HEK293 (cell line): ENCODE measurements around the gene SCUBE3.

Experiments used
- CTCF ChIA-PET: fragments of 350-600 bp; formaldehyde crosslinking; extraction: SDS; loops from one replicate; lab custom pipeline; 2021; ENCODE audit warnings: antibody characterized with exemption; lab: Yijun Ruan, JAX
- POLR2A ChIA-PET: fragments of 300-600 bp; formaldehyde crosslinking; extraction: SDS; loops from one replicate; lab custom pipeline; 2020; ENCODE audit warnings: antibody characterized with exemption, inconsistent platforms; lab: Yijun Ruan, JAX
- H3K27ac ChIP-seq: fragments of 200-500 bp; sonication (Bioruptor generic); 2 replicates; pipeline ENCODE4 v1.5.1; 2014; ENCODE audit warnings: low read depth, low read length, control low read depth, inconsistent platforms; ENCODE audit errors: extremely low read depth
- H3K36me3 ChIP-seq, 2 experiments: fragments of 200-500 bp in 1 of 2; sonication (Bioruptor generic) in 1 of 2; 1 replicate in 1 of 2; 2 replicates in 1 of 2; pipeline ENCODE4 v1.5.1; 2014 to 2017; ENCODE audit warnings: inconsistent platforms in 2 of 2, low read length in 2 of 2; ENCODE audit not compliant: control insufficient read depth in 2 of 2, insufficient read depth in 1 of 2
- H3K4me1 ChIP-seq: fragments of 200-500 bp; sonication (Bioruptor generic); 2 replicates; pipeline ENCODE4 v1.5.1; 2014; ENCODE audit warnings: mild to moderate bottlenecking, low read length, inconsistent platforms; ENCODE audit not compliant: control insufficient read depth, insufficient read depth
- H3K4me3 ChIP-seq: 2 replicates; pipeline ENCODE4 v1.5.1; 2011; ENCODE audit warnings: low read depth, mild to moderate bottlenecking, control low read depth, low read length, moderate library complexity
- H3K9me3 ChIP-seq: fragments of 200-500 bp; sonication (Bioruptor generic); 2 replicates; pipeline ENCODE4 v1.5.1; 2014; ENCODE audit warnings: low read depth, low read length, inconsistent platforms; ENCODE audit not compliant: control insufficient read depth, insufficient read depth
- GFI1B ChIP-seq: fragments of 450-650 bp; formaldehyde crosslinking; IDR thresholded peaks from 2 replicates; pipeline ENCODE4 v1.5.1; 2016; ENCODE audit warnings: missing biosample characterization, missing genetic modification characterization
- GLIS1 ChIP-seq: fragments of 450-650 bp; formaldehyde crosslinking; IDR thresholded peaks from 2 replicates; pipeline ENCODE4 v1.5.1; 2016; ENCODE audit warnings: missing biosample characterization, missing genetic modification characterization
- HIC1 ChIP-seq: fragments of 450-650 bp; formaldehyde crosslinking; IDR thresholded peaks from 2 replicates; pipeline ENCODE4 v1.5.1; 2016; ENCODE audit warnings: missing biosample characterization, missing genetic modification characterization
- MYNN ChIP-seq: fragments of 450-650 bp; formaldehyde crosslinking; IDR thresholded peaks from 2 replicates; pipeline ENCODE4 v1.5.1; 2016; ENCODE audit warnings: missing biosample characterization, missing genetic modification characterization, borderline replicate concordance
- REPIN1 ChIP-seq: fragments of 450-650 bp; formaldehyde crosslinking; IDR thresholded peaks from 2 replicates; pipeline ENCODE4 v1.5.1; 2017; ENCODE audit warnings: missing biosample characterization, missing genetic modification characterization, low read depth
- TCF7L2 ChIP-seq: IDR thresholded peaks from 2 replicates; pipeline ENCODE4 v1.6.1; 2011; ENCODE audit warnings: low read depth, mild to moderate bottlenecking, inconsistent platforms, low read length, moderate library complexity, borderline replicate concordance
- ZBTB21 ChIP-seq: fragments of 450-650 bp; formaldehyde crosslinking; IDR thresholded peaks from 2 replicates; pipeline ENCODE4 v1.5.1; 2017; ENCODE audit warnings: missing biosample characterization, missing genetic modification characterization
- ZNF148 ChIP-seq: fragments of 450-650 bp; formaldehyde crosslinking; IDR thresholded peaks from 2 replicates; pipeline ENCODE4 v1.5.0; 2017; ENCODE audit warnings: missing biosample characterization, missing genetic modification characterization, borderline replicate concordance
- ZNF214 ChIP-seq: fragments of 450-650 bp; formaldehyde crosslinking; IDR thresholded peaks from 2 replicates; pipeline ENCODE4 v1.5.1; 2017; ENCODE audit warnings: missing biosample characterization, mild to moderate bottlenecking, missing genetic modification characterization, borderline replicate concordance
- ZNF366 ChIP-seq: fragments of 450-650 bp; formaldehyde crosslinking; conservative IDR thresholded peaks from 2 replicates; pipeline ENCODE4 v1.5.1; 2016; ENCODE audit warnings: missing biosample characterization, missing genetic modification characterization
- ZNF394 ChIP-seq: fragments of 450-650 bp; formaldehyde crosslinking; IDR thresholded peaks from 2 replicates; pipeline ENCODE4 v1.5.1; 2016; ENCODE audit warnings: missing biosample characterization, missing genetic modification characterization, mild to moderate bottlenecking, moderate library complexity, borderline replicate concordance
- ZNF416 ChIP-seq: fragments of 450-650 bp; formaldehyde crosslinking; IDR thresholded peaks from 2 replicates; pipeline ENCODE4 v1.5.1; 2016; ENCODE audit warnings: missing biosample characterization, missing genetic modification characterization
- ZNF473 ChIP-seq: fragments of 450-650 bp; formaldehyde crosslinking; IDR thresholded peaks from 2 replicates; pipeline ENCODE4 v1.5.1; 2017; ENCODE audit warnings: missing biosample characterization, missing genetic modification characterization
- ZNF48 ChIP-seq: fragments of 450-650 bp; formaldehyde crosslinking; IDR thresholded peaks from 2 replicates; pipeline ENCODE4 v1.5.1; 2016; ENCODE audit warnings: missing biosample characterization, missing genetic modification characterization
- ZNF561 ChIP-seq: fragments of 450-650 bp; IDR thresholded peaks from 2 replicates; pipeline ENCODE4 v1.5.1; 2018; ENCODE audit warnings: missing biosample characterization, missing genetic modification characterization, borderline replicate concordance
- ZNF571 ChIP-seq: fragments of 450-650 bp; formaldehyde crosslinking; IDR thresholded peaks from 2 replicates; pipeline ENCODE4 v1.5.0; 2017; ENCODE audit warnings: missing biosample characterization, missing genetic modification characterization
- ZNF624 ChIP-seq: fragments of 450-650 bp; formaldehyde crosslinking; IDR thresholded peaks from 2 replicates; pipeline ENCODE4 v1.5.1; 2017; ENCODE audit warnings: missing biosample characterization, missing genetic modification characterization
- ZNF701 ChIP-seq: fragments of 450-650 bp; formaldehyde crosslinking; IDR thresholded peaks from 2 replicates; pipeline ENCODE4 v1.5.1; 2016; ENCODE audit warnings: missing biosample characterization, missing genetic modification characterization
- ZNF707 ChIP-seq: fragments of 450-650 bp; formaldehyde crosslinking; IDR thresholded peaks from 2 replicates; pipeline ENCODE4 v1.5.1; 2016; ENCODE audit warnings: missing biosample characterization, missing genetic modification characterization
- ZNF843 ChIP-seq: fragments of 450-650 bp; formaldehyde crosslinking; IDR thresholded peaks from 2 replicates; pipeline ENCODE4 v1.5.1; 2016; ENCODE audit warnings: missing biosample characterization, missing genetic modification characterization
- ZSCAN23 ChIP-seq: fragments of 450-650 bp; formaldehyde crosslinking; IDR thresholded peaks from 2 replicates; pipeline ENCODE4 v1.5.1; 2016; ENCODE audit warnings: missing biosample characterization, missing genetic modification characterization
- TF ChIP-seq, protein P1 (sequence below): fragments of 450-650 bp; formaldehyde crosslinking; IDR thresholded peaks from 2 replicates; pipeline ENCODE4 v1.5.1; 2016; ENCODE audit warnings: missing biosample characterization, missing genetic modification characterization
- TF ChIP-seq, protein P2 (sequence below): fragments of 450-650 bp; formaldehyde crosslinking; IDR thresholded peaks from 2 replicates; pipeline ENCODE4 v1.5.1; 2017; ENCODE audit warnings: missing biosample characterization, missing genetic modification characterization
- TF ChIP-seq, protein P3 (sequence below): fragments of 450-650 bp; formaldehyde crosslinking; IDR thresholded peaks from 2 replicates; pipeline ENCODE4 v1.5.1; 2016; ENCODE audit warnings: missing biosample characterization, missing genetic modification characterization, low read depth

SCUBE3 gene

DNA sequence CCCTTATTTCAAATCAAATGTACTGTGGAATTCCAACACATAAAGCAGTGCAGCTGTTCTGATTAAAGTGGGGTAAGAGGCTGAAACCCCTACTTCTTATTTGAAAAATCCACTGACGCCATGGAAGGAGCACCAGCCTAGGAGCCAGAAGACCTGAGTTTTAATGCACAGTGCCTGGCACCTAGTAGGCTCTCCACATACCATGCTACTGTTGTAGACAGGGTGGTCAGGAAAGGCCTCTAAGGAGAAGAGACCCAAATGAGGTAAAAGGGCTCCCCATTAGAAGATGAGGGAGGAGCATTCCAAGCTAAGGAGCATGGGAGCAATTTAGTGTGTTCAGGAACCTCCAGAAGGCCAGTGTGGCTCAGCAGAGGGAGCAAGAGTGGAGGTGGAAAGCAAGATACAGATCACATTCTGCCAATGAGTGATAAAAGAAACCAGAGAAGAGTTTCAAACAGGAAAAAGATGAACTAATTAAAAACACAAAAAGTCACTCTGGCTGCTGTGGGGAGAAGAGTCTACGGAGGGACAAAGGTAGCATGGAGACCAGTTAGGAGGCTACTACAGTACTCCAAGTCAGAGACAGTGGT is 34.0 kb downstream of the SCUBE3 start:
- ChIA-PET POLR2A (interaction anchor here (2.0 kb wide), 1 partner anchor 11 kb away, joined by 8 read pairs; the partner anchor contains the start of gene ZNF76), CTCF (no interaction called here)
- H3K27ac ChIP-seq = no peak overlapping the region
- H3K36me3 ChIP-seq = peaks cover 5 to 38% of the 10 kb centered on the region in 2 experiments; a peak in 2 of 3 replicates
- no peak overlapping the region for H3K4me3 ChIP-seq
- no peaks in the 10 kb centered on the region for H3K4me1 ChIP-seq
- no peaks in the 10 kb centered on the region for H3K9me3 ChIP-seq
- no peak for TF ChIP-seq ZNF394 (tag by site-specific recombination)
- TF ChIP-seq HIC1 (tag by site-specific recombination) = no peak
- no peak for TF ChIP-seq MYNN (tag by site-specific recombination)
- no peak for TF ChIP-seq TCF7L2
- TF ChIP-seq ZNF473 = no peak
- TF ChIP-seq, protein P1, sequence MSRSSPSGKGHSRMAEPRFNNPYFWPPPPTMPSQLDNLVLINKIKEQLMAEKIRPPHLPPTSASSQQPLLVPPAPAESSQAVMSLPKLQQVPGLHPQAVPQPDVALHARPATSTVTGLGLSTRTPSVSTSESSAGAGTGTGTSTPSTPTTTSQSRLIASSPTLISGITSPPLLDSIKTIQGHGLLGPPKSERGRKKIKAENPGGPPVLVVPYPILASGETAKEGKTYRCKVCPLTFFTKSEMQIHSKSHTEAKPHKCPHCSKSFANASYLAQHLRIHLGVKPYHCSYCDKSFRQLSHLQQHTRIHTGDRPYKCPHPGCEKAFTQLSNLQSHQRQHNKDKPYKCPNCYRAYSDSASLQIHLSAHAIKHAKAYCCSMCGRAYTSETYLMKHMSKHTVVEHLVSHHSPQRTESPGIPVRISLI (tag by site-specific recombination) = no peak
- no peak for TF ChIP-seq ZNF624 (tag by site-specific recombination)
- TF ChIP-seq ZNF571 (tag by site-specific recombination) = no peak
- TF ChIP-seq, protein P2, sequence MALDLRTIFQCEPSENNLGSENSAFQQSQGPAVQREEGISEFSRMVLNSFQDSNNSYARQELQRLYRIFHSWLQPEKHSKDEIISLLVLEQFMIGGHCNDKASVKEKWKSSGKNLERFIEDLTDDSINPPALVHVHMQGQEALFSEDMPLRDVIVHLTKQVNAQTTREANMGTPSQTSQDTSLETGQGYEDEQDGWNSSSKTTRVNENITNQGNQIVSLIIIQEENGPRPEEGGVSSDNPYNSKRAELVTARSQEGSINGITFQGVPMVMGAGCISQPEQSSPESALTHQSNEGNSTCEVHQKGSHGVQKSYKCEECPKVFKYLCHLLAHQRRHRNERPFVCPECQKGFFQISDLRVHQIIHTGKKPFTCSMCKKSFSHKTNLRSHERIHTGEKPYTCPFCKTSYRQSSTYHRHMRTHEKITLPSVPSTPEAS = no peak
- TF ChIP-seq GFI1B (tag by site-specific recombination) = no peak
- TF ChIP-seq ZNF148 = no peak
- TF ChIP-seq ZNF214 = no peak
- TF ChIP-seq ZBTB21 = no peak
- no peak for TF ChIP-seq ZNF707 (tag by site-specific recombination)
- no peak for TF ChIP-seq REPIN1 (tag by site-specific recombination)
- no peak for TF ChIP-seq ZSCAN23 (tag by site-specific recombination)
- TF ChIP-seq ZNF416 (tag by site-specific recombination) = no peak
- TF ChIP-seq ZNF366 = no peak
- TF ChIP-seq ZNF561 = no peak

DNA sequence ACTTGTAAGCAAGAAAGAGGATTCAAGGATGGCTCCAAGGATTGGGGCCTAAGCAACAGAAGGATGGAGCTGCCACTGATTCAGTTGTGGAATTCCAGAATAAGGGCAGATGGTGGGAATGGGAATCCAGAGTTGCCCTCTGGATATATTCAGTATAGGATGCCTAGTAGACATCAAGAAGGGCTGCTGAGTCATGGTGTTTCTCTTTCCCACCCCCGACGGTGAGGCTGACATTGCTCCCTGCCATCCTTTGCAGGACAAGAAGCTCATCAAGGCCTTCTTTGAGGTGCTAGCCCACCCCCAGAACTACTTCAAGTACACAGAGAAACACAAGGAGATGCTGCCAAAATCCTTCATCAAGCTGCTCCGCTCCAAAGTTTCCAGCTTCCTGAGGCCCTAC is 34.5 kb downstream of the SCUBE3 start:
- no peak overlapping the region for H3K4me3 ChIP-seq
- TF ChIP-seq, protein P3, sequence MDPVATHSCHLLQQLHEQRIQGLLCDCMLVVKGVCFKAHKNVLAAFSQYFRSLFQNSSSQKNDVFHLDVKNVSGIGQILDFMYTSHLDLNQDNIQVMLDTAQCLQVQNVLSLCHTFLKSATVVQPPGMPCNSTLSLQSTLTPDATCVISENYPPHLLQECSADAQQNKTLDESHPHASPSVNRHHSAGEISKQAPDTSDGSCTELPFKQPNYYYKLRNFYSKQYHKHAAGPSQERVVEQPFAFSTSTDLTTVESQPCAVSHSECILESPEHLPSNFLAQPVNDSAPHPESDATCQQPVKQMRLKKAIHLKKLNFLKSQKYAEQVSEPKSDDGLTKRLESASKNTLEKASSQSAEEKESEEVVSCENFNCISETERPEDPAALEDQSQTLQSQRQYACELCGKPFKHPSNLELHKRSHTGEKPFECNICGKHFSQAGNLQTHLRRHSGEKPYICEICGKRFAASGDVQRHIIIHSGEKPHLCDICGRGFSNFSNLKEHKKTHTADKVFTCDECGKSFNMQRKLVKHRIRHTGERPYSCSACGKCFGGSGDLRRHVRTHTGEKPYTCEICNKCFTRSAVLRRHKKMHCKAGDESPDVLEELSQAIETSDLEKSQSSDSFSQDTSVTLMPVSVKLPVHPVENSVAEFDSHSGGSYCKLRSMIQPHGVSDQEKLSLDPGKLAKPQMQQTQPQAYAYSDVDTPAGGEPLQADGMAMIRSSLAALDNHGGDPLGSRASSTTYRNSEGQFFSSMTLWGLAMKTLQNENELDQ = no peak
- TF ChIP-seq ZNF701 (no peak), ZNF148 (no peak), ZNF843 (tag by site-specific recombination) (no peak), GLIS1 (tag by site-specific recombination) (no peak), ZNF48 (tag by site-specific recombination) (no peak)

More for the DNA sequence above, 34.5 kb downstream of the SCUBE3 start:
- Histone ChIP-seq H3K27ac (no peak overlapping the region), H3K9me3 (no peaks in the 10 kb centered on the region), H3K36me3 (peaks cover 5 to 33% of the 10 kb centered on the region in 2 experiments; a peak in 2 of 3 replicates), H3K4me1 (no peaks in the 10 kb centered on the region)
- ChIA-PET CTCF (interaction anchor here (0.7 to 0.9 kb wide), 2 partner anchors 8 to 17 kb away, joined by 3 to 4 read pairs; no protein-coding TSS in a partner anchor), POLR2A (interaction anchor here (2.0 kb wide), 1 partner anchor 11 kb away, joined by 8 read pairs; the partner anchor contains the start of gene ZNF76)
